Measurements from ENCODE around the gene ZNF322.

The ZNF322 gene

GRCh38 chr6:26613689-26614683, 45.6 kb downstream of the ZNF322 start:
- no peak for DNase-seq

GRCh38 chr6:26613201-26613600, 46.3 kb downstream of the ZNF322 start:
- DNase-seq, result no peak

- no peak for DNase-seq
Observed at GRCh38 chr6:26611599-26611998, 47.9 kb downstream of the ZNF322 start.

GRCh38 chr6:26609463-26609862, 50.1 kb downstream of the ZNF322 start:
- no peak for DNase-seq

GRCh38 chr6:26607434-26608230, 51.9 kb downstream of the ZNF322 start:
- peak; percentile 17 for DNase-seq

GRCh38 chr6:26604797-26605196, 54.7 kb downstream of the ZNF322 start:
- DNase-seq, result no peak

- DNase-seq, result no peak
Observed at GRCh38 chr6:26604026-26604425, 55.5 kb downstream of the ZNF322 start.

DNA sequence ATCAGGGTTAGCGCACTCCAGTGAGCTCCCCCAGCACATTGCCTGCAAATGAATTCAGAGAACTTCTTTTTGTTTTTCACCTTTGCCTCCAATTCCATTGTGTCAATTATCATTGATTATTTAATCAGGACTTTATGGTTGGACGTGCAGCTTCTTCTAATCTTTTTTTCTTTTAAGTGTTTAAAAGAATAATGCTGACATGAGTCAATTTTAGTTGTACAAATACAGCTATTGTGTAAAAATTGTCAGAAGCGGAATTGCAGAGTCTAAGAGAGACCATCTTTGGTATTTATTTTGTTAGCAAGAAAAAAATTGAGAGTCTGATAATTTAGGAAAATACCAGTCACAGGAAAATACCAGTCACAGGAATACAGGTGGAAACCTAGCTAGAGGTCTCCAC, 57.3 kb downstream of the ZNF322 start:
- no peak for DNase-seq

DNA sequence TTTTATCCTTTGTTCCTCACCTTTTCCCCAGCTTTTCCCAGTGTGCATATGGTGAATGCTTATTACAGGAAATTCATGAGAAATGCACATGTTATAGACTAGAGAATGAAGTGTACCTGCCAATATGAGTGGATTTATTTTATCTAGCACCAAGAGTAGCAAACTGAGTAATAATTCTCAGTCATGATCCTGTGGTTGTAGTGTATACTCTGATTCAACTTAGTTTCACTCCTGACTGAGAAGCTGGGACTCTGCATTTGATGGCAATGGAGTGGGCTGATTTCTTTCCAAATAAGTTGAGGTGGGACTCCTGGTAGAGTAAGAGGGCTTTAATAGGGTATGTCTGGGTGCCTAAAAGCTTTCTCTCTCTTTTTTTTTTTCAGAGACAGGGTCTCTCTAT, 58.8 kb downstream of the ZNF322 start:
- no peak for DNase-seq

- no peak for DNase-seq
Observed at GRCh38 chr6:26599591-26599990, 60.0 kb downstream of the ZNF322 start.

- no peak for DNase-seq
Observed at GRCh38 chr6:26599134-26599533, 60.4 kb downstream of the ZNF322 start.

DNA sequence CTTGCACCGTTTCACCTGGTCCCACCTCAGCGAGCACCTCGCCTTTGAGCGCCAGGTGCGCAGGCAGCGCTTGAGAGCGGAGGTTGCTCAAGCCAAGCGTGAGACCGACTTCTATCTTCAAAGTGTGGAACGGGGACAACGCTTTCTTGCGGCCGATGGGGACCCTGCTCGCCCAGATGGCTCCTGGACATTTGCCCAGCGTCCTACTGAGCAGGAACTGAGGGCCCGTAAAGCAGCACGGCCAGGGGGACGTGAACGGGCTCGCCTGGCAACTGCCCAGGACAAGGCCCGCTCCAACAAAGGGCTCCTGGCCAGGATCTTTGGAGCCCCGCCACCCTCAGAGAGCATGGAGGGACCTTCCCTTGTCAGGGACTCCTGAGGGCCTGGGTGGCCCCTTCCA, 61.3 kb downstream of the ZNF322 start:
- no peak for DNase-seq

GRCh38 chr6:26597821-26598220, 61.7 kb downstream of the ZNF322 start:
- no peak for DNase-seq

DNA sequence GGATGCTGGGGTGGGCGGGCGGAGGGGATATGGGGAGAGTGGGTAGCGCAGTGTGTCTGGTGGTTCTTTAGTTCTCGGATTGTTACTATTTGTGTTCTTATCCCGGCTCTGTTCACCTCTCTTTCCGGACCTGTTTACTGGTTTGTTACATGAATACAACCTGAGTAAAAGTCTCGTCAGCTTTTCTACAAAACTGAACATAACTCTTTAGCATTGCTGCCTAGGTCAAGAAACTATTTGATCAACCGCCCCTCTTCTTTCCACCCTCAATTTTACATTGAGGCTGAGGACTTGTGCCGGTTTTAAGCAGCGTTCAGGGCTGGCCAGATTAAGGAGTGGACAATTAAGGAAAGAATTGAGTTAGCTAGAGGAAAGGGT, 62.2 kb downstream of the ZNF322 start:
- no peak for DNase-seq

- peak; percentile 96 for DNase-seq
Observed at GRCh38 chr6:26596579-26597388, 62.8 kb downstream of the ZNF322 start, which contains the start of gene ABT1. TSS of gene ABT1 (plus strand) at chr6:26596953. CDS start at chr6:26596983, 30 bp downstream.

GRCh38 chr6:26595669-26596269, 63.8 kb downstream of the ZNF322 start:
- DNase-seq, result peak; percentile 90

DNA sequence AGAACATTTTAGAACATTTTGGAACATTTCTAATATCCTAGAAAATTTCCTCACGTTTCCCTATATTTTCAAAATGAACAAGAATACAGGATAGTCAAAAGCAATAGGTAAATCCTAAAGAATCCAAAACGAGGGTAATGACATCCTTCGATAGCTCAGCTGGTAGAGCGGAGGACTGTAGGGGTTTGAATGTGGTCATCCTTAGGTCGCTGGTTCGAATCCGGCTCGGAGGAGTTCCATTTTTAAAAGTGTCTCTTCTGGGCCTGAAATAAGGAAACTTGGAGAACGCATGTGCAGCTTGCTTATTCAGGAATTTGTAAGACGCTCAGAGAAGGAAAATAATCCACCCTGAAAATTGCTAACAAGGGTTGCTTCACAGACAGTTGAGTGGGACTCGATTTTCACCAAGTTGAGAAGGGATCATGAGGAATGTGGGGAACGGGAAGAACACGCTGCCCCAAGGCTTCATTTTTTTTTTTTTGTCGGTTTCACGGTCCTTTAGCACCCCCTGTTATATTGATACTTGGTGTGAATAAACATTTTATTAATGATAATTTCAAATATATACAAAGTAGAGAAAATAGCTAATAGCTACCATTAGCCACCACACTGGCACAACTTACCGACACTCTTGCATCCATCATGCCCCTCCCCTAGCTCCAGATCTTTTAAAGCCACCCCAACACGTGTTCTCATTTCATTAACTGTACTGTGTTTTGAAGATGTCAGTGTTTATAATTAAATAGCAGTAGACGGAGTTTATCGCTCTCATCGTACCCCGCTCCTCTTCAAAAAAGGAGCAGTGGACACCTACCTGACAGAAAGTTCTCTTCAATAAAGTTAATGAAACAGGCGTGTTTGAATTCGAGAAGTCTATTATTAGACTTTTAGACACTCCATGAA, 64.6 kb downstream of the ZNF322 start:
- no peak for DNase-seq

DNA sequence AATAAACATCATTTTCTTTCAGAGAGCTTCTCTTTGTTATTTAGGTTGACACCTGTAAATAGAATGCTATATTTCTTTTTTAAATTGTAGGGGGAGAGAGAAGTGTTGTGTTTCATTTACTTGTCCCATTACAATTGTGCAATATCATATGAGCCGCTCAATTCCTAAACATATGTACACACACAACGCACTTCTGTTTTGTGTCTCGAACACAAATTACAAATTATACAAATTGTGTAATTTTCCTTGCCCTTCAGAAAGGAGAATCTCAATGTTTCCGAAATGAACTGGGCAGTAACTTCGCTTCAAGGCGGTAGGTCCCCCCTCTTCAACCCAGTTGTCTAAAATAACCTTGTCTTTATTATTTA, 65.4 kb downstream of the ZNF322 start:
- no peak for DNase-seq

- DNase-seq, result no peak
Observed at GRCh38 chr6:26593278-26594130, 66.0 kb downstream of the ZNF322 start.

- DNase-seq, result no peak
Observed at GRCh38 chr6:26592649-26593048, 66.9 kb downstream of the ZNF322 start.
